HT-29 (cell line): ENCODE data around the gene TMEM63A. TPM values are rescaled to one million over a fixed set of nuclear protein-coding genes. Genes with fewer than 3 reads are reported as not detected.
A peak's percentile ranks its signal among the peaks of the same experiment; 100 is the strongest.

Experiments used
- DNase-seq: peaks from one replicate; pipeline ENCODE4 v3.0.0-alpha.2; 2015; ENCODE audit warnings: low spot score
- total RNA-seq: library from RNA; depleted of rRNA; stranded (reverse); fragments of >200 nt; shearing (Covaris generic); gene quantifications from 2 replicates; pipeline ENCODE4 v1.2.3, GENCODE V29; 2014

Gene TMEM63A
- total RNA-seq, 1 experiment from 2014 or later, result 98.3 TPM

- peak; percentile 46 for DNase-seq
Observed at GRCh38 chr1:225868631-225869330, 13.4 kb downstream of the TMEM63A start.

DNA sequence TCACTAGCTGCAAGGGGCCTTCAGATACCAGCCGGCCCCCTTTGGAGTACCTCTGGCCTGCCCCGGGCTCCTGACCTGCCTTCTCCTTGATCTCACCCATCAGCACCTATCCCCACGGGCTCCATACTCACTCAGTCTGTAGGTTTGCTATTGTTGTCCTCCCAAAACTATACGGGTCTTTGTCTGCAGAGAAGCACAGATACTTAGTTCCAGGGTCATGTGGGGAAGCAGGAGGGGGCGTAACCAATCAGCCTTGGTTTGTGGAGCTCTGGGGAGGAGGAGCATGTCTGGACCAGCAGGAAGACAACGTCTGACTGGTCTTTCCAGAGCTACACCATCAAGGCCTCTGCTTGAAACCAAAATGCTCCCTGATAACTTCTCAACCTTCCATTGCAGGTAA is 15.2 kb downstream of the TMEM63A start:
- no peak for DNase-seq

- DNase-seq, result no peak
Observed at GRCh38 chr1:225866061-225866837, 15.9 kb downstream of the TMEM63A start.

GRCh38 chr1:225865514-225865913 is 16.7 kb downstream of the TMEM63A start:
- DNase-seq, result no peak

DNA sequence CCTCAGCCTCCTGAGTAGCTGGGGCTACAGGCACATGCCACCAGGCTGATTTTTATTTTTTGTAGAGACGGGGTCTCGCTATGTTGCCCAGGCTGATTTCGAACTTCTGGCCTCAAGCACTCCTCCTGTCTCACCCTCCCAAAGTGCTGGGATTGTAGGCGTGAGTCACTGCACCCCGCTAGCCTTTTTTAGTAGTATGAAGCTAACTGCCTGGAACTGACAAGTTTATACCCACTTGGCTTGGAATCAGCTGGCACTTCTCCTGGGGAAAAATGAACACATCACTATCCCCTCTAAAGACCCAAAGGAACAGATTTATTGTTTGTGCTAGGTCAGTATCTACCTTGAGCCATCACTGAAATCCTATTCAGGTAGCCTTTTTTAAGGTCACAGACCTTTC is 19.0 kb downstream of the TMEM63A start:
- DNase-seq, result no peak

DNA sequence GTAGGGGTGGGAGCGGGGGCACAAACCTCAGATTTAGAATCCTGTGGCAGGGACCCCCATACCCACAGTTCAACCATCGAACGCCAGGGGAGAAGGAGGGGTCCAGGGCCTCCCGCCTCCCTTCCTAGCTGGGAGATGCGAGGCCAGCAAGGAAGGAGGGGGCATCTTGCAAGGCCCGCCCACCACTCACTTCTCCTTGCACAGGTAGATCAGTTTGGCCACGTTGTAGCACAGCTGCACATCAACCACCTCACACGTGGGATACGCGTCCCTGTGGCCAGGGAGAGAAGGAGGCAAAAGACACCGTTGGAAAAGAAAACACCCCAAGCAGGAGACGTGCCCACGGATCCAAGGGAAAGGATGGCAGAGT is 19.6 kb downstream of the TMEM63A start:
- no peak for DNase-seq

GRCh38 chr1:225861834-225862580 is 20.2 kb downstream of the TMEM63A start:
- DNase-seq, result no peak

DNA sequence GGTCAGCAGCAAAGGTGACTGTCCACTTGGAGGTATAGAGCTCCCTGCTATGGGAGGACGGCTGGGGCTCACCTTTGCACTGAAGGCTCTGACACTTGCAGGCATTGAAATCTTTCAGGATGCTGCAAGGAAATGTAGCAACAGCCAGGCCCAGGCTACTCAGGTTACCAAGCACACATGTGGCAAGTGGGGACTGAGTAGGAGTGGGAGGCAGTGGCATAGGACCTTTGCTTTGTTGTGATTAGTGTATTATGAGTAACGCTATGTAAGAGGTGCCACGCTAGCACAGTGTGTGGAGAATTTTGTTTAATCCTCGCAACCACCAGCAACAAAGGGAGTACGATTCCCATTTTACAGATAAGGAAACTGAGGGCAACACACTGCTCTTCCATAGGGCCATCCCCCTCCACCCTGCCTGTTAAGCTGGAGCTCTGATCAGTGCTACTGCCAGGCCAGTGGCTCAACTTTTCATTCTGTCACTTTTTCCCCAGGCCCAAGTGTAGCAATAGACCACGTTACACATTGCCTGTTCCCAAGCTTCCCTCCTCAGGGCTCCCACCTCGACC is 21.2 kb downstream of the TMEM63A start:
- DNase-seq, result no peak

DNA sequence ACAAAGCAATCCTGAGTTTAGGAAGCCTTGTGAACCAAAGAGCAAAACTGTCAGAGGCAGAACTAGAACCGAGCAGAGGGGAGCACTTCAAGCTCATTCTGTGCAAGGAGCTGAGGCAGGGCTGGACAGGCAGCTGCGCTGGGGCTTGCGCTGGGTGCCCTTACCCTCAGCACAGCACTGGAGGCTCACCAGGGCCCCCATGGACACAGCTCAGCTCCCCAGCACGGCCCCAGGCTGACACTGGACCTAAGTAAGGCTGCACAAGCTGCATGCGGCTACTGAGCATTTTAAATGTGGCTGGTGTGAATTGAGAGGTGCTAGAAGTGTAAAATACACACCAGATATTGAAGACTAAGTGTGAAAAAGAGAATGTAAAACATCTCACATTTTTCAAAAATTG is 22.1 kb downstream of the TMEM63A start:
- DNase-seq, result no peak

DNA sequence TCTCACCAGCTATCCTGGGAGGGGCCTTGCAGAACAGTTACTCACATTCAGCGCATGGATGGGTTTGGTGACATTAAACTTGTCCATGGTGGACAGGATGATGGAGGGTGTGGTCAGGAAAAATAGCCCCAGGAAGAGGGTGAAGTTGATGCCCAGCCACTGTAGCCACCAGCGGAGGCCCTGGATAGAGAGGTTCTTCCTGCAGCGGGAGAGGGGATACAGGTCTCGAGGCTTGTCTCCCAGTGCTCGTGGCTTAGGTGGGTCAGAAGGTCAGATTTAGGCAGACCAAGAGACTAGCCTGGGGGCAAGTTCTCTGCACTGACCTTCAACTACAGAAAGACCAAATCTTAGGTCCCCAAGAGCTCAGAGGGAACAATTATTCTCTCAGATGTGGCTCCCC is 23.0 kb downstream of the TMEM63A start:
- DNase-seq, result no peak

- no peak for DNase-seq
Observed at GRCh38 chr1:225857256-225857655, 24.9 kb downstream of the TMEM63A start.

DNA sequence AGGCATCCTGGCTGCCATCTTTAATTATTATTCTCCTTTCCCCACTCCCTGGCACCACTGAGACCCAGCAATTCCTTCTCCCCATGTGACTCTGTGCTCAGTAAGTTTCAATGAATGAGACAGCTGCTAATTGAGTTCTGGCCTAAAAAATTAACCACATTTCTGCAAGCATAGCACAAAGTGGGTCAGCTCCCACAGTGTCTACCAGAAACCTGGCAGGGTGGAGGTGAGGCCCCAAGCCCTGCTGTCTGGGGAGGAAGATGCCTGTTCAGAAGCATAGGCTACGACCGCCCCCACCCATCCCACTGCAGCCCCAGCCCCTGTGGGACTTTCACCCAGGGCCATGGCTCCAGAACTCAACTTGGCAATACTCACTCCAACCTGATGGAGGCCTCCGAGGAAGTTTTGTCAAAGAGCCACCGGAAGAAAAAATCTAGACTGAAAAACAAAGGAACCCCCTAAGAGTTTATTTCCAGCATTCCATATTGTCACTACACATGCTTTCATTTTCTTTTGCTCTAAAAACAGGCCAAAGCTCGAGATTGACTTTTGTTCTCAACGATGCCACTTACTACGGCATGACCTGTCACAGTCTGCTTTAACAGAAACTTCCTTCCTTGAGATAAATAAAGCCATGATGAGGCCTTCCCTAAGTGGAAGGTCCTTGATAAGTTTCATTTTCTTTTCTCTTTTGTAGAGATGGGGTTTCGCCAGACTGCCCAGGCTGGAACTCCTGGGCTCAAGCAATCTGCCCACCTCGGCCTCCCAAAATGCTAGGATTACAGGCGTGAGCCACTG is 26.5 kb downstream of the TMEM63A start:
- no peak for DNase-seq

GRCh38 chr1:225853441-225853840 is 28.7 kb downstream of the TMEM63A start:
- DNase-seq, result no peak

- DNase-seq, result no peak
Observed at GRCh38 chr1:225852413-225853124, 29.6 kb downstream of the TMEM63A start.

DNA sequence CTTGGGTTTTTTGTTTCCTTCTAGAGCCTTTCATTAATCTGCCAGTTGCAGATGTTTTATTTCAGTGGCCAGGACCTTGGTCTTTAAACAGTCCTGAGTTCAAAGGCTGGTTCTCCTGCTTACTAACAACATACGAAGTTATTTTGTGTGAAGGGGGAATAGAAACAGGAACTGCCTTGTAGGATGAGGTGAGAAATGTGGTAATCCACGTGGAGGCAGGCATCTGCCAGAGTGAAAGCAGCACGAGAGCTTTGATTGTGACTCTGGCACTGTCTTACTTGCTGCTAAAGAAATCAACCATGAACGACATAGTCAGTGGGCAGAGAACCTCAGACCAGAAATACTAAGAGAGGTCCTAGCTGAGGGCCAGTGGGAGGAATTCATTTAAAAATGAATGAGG is 30.4 kb downstream of the TMEM63A start:
- DNase-seq, result no peak

- DNase-seq, result no peak
Observed at GRCh38 chr1:225850370-225850769, 31.8 kb downstream of the TMEM63A start.

GRCh38 chr1:225849925-225850324 is 32.3 kb downstream of the TMEM63A start:
- no peak for DNase-seq

DNA sequence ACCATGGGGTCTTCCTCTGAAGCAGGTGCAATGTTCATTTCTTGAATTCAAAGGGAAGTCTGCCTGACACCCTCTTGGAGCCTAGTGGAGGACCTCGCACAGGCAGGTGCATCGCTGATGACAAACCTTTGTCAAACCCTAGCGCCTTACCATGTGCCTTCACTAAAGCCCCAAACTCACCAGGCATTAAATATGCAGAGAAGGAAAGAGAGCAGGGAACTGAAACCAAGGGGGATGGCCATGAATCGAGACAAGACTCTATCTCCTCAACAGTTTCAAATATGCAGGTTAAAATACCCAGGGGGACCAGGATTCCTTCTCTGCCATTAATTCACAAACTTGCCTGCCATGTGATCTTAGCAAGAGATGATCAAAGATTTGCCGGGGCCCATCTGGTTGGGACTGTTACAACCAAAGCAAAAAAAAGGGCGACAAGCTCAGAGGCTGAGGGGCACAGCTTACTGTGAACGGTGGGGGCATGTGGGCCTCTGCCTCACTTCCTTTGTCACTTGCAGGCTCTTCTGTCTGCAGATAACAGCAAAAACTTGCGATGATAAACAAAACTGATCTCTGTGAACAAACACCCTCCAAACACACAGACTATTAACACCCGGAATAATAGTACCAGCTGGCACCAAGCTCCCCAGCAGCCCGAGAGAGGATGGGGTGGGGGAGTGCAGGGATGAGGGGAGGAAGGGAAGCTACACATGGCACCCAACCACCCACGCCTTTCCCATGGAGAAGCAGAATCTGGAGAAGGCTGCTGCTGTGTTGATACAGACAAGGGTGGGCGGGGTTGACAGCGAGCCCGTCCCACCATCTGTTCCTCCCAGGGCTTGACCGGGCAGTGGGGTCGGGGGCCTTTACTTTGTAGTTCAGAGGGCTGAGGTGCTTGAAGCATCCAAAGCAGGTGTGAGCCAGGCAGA is 33.9 kb downstream of the TMEM63A start:
- no peak for DNase-seq

- peak; percentile 58 for DNase-seq
Observed at GRCh38 chr1:225847610-225848009, 34.6 kb downstream of the TMEM63A start.
